ENCODE data around the gene CYCS.

GRCh38 chr7:25168145-25168544 is 43.1 kb upstream of the CYCS start:
- TF ChIP-seq CTCF (IDR thresholded peaks at IDR 0.05) (no peak), POLR2A (IDR thresholded peaks at IDR 0.05) (no peak)
